ENCODE results near the gene RAP1GAP. TPM values are rescaled to one million over a fixed set of nuclear protein-coding genes. Genes with fewer than 3 reads are reported as not detected.

The RAP1GAP gene
- total and polyA plus RNA-seq, 9 of the 15 experiments (the other 6 are each of a cell fraction or from before 2014, with no cell fraction given) = 0.29 to 30.2 (median 19.2) TPM

DNA sequence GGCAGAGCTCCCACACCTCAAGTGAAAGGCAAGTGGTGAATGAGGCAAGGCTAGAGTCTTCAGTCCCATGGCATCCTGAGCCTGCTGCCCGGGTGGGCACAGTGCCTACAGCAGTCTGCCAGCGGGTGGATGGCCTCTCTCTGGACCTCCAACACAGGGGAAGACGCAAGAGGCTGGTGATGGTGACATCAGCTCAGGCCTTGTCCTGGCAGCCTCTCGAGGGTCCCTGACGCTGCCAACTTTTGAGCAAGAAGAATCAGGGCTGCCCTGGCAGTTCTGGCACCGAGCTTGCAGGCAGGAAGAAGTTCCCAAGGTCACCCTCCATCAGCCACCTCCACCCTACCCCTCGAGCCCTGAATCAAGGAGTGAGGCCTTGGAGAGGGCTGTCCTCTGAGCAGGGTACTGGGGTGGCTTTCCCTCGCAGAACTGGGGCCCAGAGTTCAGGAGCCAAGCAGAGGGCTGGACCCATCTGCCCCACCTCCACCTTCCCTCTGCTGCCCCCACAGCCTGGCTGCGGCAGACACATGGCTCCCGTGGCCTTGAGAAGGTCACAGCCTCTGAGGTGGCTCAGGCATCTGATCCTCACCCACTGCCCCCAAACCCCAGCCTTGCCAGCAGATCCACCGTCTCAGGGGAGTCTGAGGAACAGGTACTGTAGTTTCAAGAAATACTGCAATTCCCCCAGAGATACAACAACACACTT lies 5.8 kb downstream of the RAP1GAP start (continued):
- TF ChIP-seq ZNF717 (CRISPR knock-in tag; IDR thresholded peaks at IDR 0.05) (no peak), RUNX1 (IDR thresholded peaks at IDR 0.05; ENCODE audit: low read depth) (peak; percentile 9; the same call in 1 of the 2 replicates), STAG1 (CRISPR knock-in tag; IDR thresholded peaks at IDR 0.05; ENCODE audit: borderline replicate concordance) (no peak), THAP12 (CRISPR knock-in tag; IDR thresholded peaks at IDR 0.05) (no peak), BDP1 (IDR thresholded peaks at IDR 0.05; ENCODE audit: insufficient read depth, insufficient read length) (no peak), COPS2 (conservative IDR thresholded peaks at IDR 0.05) (no peak), BCOR (IDR thresholded peaks at IDR 0.05) (0 out of 2 replicates have a peak, but pooled peaks have one; percentile 10), EP300 (IDR thresholded peaks at IDR 0.05; ENCODE audit: low read length) (no peak), TEAD4 (IDR thresholded peaks at IDR 0.05; ENCODE audit: low read length) (no peak), TEAD4 (CRISPR knock-in tag; IDR thresholded peaks at IDR 0.05; ENCODE audit: borderline replicate concordance) (no peak), RBBP5 (IDR thresholded peaks at IDR 0.05; ENCODE audit: borderline replicate concordance, insufficient read depth, low read length, poor library complexity, severe bottlenecking) (no peak), CTBP1 (IDR thresholded peaks at IDR 0.05; ENCODE audit: borderline replicate concordance) (no peak), REST (IDR thresholded peaks at IDR 0.05; ENCODE audit: borderline replicate concordance) (no peak), REST (CRISPR knock-in tag; IDR thresholded peaks at IDR 0.05; ENCODE audit: low read depth) (no peak)
- TF ChIP-seq, protein P1, sequence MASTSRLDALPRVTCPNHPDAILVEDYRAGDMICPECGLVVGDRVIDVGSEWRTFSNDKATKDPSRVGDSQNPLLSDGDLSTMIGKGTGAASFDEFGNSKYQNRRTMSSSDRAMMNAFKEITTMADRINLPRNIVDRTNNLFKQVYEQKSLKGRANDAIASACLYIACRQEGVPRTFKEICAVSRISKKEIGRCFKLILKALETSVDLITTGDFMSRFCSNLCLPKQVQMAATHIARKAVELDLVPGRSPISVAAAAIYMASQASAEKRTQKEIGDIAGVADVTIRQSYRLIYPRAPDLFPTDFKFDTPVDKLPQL (IDR thresholded peaks at IDR 0.05; ENCODE audit: extremely low read depth, insufficient read length) = no peak
- TF ChIP-seq, protein P2, sequence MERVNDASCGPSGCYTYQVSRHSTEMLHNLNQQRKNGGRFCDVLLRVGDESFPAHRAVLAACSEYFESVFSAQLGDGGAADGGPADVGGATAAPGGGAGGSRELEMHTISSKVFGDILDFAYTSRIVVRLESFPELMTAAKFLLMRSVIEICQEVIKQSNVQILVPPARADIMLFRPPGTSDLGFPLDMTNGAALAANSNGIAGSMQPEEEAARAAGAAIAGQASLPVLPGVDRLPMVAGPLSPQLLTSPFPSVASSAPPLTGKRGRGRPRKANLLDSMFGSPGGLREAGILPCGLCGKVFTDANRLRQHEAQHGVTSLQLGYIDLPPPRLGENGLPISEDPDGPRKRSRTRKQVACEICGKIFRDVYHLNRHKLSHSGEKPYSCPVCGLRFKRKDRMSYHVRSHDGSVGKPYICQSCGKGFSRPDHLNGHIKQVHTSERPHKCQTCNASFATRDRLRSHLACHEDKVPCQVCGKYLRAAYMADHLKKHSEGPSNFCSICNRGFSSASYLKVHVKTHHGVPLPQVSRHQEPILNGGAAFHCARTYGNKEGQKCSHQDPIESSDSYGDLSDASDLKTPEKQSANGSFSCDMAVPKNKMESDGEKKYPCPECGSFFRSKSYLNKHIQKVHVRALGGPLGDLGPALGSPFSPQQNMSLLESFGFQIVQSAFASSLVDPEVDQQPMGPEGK (CRISPR knock-in tag; IDR thresholded peaks at IDR 0.05; ENCODE audit: borderline replicate concordance) = no peak

Data from K562 (cell line).